AG09309 (cell line): ENCODE measurements around the gene ERVH48-1.
"Not testable (repeated sequence)": the region's sequence is repeated elsewhere in the genome, so short reads cannot be mapped to it uniquely, and the experiment has no call there.

Source experiments
- DNase-seq: peaks from one replicate; pipeline ENCODE4 v3.0.0-alpha.2; 2010; ENCODE audit warnings: low read depth
- H3K4me3 ChIP-seq: 2 replicates; pipeline ENCODE4 v1.5.1; 2011; ENCODE audit warnings: mild to moderate bottlenecking, low read depth, low read length, moderate library complexity; ENCODE audit not compliant: control insufficient read depth
- CTCF ChIP-seq: IDR thresholded peaks from 2 replicates; pipeline ENCODE4 v1.5.1; 2011; ENCODE audit warnings: mild to moderate bottlenecking, low read depth, low read length, inconsistent platforms; ENCODE audit not compliant: insufficient read depth, control insufficient read depth; ENCODE audit errors: missing control alignments

Gene ERVH48-1

DNA sequence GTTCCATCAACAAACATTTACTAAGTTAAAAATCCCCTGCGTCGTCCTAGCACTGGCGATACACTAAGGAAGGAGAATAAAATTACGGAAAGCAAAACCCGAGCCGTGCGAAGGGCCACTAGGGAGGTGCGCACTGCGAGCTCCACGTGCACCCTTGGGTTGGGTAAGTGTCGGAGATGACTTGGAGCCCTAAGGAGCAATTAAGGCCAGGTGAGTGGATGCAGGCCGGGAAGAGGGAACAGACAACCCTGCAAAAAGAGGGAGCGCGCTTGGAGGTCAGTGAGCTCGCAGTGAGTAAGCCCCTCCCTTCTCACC is 46.8 kb downstream of the ERVH48-1 start:
- no peak for DNase-seq
- no peak for TF ChIP-seq CTCF
- peak overlapping the region; percentile 61 for H3K4me3 ChIP-seq

- not testable (repeated sequence) for H3K4me3 ChIP-seq, DNase-seq
Observed at GRCh38 chr21:42875811-42876210, 49.6 kb downstream of the ERVH48-1 start.

DNA sequence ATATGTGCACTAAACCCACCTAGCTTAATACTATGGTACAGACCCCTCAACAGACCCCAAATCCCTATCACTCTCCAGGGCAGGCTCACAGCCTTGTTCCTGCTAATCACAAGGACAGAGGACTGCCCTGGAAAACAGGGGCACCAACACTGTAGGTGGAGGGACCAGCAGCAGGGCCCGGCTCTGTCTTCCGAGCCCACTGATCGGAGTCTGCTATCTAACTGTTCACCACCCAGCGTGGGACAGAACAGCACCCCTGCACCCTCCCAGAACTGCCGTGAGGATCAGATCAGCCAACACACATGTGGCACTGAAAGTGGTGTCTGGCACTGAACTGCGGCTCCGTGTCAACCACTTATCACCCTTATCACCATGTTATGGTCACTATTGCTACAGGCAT is 52.3 kb downstream of the ERVH48-1 start:
- TF ChIP-seq CTCF: no peak
- no peak for DNase-seq
- H3K4me3 ChIP-seq: no peak overlapping the region

DNA sequence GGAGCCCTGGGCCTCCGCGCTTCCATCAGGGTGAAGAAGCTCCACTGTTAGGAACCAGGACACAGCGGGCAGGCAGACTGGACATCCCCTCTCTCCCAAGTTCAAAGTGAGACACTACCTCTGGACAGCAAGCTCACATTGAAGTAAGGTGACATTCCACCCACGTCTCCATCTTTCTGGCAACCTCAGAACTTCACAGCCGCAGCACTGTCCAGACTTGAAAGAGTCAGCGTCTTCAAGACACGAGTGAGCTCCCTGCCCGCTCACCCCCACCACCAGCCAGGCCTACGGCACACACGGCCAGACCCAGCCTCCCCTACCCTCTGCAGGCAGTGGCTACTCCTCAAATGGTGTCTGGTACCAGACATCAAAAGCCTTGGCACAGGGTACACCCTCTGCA is 57.2 kb downstream of the ERVH48-1 start:
- DNase-seq: no peak
- H3K4me3 ChIP-seq: no peak overlapping the region
- TF ChIP-seq CTCF: no peak
